HG02763 (cell line): Measurements from ENCODE around the gene GPC5.

Experiments
- ATAC-seq: cut with Tn5 transposase; IDR thresholded peaks from one replicate; pipeline ENCODE4 v1.9.1; 2021; ENCODE audit warnings: mild to moderate bottlenecking, moderate library complexity; ENCODE audit not compliant: unreplicated experiment

GPC5 gene

GRCh38 chr13:91450913-91451312 is 52.5 kb downstream of the GPC5 start:
- no peak for ATAC-seq

DNA sequence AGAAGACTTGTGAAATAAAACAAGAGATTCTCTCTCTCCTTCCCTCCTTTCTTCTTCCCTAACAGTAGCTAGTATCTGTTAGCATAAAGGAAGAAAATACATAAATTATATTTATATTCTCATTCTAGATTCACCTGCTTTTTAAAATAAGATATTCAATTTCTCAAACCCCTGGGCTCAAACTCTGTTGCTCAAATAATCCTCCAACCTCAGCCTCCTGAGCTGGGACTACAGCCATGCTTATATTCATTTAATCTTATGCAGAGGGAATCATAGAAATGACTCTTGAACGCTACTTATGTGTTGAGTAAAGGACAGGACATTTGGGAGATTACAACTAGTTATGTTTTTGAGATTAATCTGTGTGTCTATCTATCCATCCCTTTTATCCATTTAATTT is 56.2 kb downstream of the GPC5 start:
- no peak for ATAC-seq

DNA sequence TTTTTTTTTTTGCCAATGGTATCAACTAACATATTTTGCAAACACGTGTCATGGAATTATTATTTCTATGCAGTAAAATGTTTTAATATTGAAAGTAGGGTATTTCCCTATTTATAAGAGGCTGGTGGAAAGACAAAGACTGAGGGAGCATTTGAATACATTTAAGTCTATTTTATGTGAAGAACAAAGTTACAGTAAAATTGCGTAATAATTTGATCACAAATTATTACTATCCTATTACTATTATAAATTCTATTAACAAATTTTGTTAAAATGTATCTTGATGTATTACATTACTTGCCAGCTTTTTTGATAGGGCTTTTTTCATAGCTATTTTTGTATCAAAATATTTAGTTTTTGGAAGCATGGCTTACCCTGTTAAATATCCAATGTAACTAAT is 58.4 kb downstream of the GPC5 start:
- ATAC-seq: no peak

GRCh38 chr13:91459485-91459884 is 61.1 kb downstream of the GPC5 start:
- no peak for ATAC-seq

DNA sequence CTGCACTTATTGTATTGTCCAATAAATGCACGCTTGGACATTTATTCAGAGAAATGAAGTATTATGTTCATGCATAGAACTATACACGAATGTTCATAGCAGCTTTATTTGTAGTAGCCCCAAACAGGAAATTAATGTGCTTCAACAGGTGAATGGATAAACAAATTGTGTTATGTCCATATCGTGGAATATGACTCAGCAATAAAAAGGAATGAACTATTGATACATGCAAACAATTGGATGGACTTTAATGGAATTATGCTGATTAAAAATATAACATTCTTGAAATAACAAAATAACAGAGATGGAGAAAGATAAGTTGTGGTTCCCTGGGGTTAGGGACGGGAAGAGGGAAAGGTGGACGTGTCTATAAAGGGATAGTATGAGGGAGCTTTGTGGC is 65.9 kb downstream of the GPC5 start:
- no peak for ATAC-seq

DNA sequence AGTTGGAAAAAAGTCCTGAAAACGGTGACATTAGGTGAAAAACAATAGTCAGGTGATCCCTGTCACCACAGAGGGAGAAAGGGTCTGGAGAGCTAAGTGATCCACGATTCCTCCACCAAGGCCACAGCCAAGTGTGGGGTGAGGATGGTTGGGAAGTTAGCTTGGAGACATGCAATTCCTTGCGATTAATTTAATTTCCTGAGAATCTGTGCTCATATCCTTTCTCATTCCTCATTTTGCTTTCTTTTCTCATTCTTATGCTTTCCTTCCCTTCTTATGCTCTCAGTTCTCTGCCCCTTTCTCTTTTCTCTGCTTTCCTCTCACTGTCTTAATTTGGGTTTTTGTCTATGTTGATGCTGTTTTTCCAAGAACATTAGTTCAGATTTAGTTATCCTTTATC is 68.8 kb downstream of the GPC5 start:
- no peak for ATAC-seq

GRCh38 chr13:91468301-91468700 is 69.9 kb downstream of the GPC5 start:
- no peak for ATAC-seq

GRCh38 chr13:91470084-91470621 is 71.7 kb downstream of the GPC5 start:
- no peak for ATAC-seq

GRCh38 chr13:91470681-91471080 is 72.3 kb downstream of the GPC5 start:
- ATAC-seq: no peak

GRCh38 chr13:91482427-91482826 is 84.0 kb downstream of the GPC5 start:
- ATAC-seq: no peak

DNA sequence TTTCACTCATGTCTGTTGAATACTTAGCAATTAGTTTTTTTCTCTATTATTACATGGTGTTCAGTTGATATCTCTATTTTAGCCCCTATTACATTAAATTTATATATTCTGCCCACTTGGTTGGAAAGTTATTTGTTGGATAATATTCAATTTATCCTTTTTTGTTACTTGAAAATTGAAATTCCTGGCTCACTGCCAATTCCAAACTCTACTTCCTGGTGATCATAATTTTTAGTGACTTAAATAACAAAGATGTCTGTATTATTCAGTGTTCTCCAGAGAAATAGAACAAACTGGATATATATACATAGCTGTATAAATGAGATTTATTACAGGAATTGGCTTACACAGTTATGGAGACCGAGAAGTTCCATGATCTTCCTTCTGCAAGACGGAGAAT is 93.6 kb downstream of the GPC5 start:
- no peak for ATAC-seq

DNA sequence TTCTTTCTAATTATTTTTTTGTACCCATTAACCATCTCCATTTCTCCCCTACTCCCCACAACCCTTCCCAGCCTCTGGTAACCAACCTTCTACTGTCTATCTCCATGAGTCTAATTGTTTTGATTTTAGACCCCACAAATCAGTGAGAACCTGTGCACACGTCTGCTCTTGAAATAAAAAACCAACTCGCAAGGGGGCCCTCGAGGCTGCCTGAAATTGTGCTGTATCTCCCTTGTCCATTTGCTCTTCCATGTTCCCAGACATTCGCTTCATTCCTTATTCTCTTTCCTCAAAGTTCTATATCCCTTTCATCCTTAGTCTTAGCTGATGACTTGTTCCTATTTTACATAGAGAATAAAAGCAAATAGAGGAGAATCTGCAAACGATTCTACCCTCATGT is 95.0 kb downstream of the GPC5 start:
- no peak for ATAC-seq

GRCh38 chr13:91498298-91498697 is 99.9 kb downstream of the GPC5 start:
- no peak for ATAC-seq

DNA sequence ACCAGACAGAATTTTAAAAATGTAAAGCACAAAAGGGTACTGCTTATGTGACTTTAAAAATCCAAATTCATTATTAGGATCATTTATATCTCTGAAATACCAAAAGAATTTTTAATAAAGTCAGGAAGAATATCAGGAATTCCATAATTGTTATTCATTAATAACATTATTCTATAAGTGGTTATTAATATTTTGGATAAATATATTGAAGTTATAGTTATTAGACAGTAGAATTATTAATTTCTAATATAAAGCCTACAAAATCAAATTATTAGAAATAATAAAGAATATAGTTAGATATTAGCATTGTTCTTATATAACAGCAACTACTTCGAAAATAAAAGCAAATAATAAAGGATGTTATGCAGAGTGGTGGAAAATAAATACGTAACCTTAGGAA is 105.8 kb downstream of the GPC5 start:
- ATAC-seq: no peak

- no peak for ATAC-seq
These were observed 108.3 kb downstream of the GPC5 start for GRCh38 chr13:91506759-91507158.

GRCh38 chr13:91510058-91510457 is 111.6 kb downstream of the GPC5 start:
- ATAC-seq: no peak

GRCh38 chr13:91513790-91514189 is 115.4 kb downstream of the GPC5 start:
- no peak for ATAC-seq

GRCh38 chr13:91516799-91517198 is 118.4 kb downstream of the GPC5 start:
- ATAC-seq: no peak

DNA sequence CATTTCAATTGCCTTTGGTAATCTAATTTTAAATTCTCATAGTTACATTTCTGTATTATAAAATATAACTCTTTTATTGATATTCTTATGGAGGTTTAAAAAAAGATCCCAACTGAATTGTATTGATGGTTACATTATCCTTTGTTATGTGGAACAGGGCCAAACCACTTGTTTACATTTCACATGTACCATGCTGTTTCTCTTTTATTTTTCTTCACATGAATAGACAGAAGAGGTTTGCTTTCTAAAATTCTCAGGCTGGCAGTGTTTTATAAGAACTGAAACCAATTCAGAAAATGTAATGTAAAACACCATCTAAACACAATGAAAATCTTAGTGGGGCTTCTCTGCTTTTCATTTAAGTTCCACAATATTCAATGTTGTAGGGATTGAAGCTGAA is 122.5 kb downstream of the GPC5 start:
- ATAC-seq: no peak

DNA sequence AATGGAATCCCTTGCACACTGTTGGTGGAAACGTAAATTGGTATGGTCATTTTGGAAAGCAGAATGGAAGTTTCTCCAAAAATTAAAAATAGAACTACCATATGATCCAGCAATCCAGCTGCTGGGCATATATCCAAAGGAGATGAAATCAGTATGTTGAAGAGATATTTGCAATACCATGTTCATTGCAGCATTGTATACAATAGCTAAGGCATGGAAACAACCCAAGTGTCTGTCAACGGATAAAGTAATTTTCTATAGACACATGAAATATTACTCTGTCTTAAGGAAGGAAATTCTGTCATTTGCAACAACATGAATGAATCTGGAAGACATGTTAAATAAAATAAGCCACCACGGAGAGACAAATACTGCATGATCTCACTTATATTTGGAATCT is 124.7 kb downstream of the GPC5 start:
- ATAC-seq: no peak

GRCh38 chr13:91526543-91527033 is 128.2 kb downstream of the GPC5 start:
- no peak for ATAC-seq

DNA sequence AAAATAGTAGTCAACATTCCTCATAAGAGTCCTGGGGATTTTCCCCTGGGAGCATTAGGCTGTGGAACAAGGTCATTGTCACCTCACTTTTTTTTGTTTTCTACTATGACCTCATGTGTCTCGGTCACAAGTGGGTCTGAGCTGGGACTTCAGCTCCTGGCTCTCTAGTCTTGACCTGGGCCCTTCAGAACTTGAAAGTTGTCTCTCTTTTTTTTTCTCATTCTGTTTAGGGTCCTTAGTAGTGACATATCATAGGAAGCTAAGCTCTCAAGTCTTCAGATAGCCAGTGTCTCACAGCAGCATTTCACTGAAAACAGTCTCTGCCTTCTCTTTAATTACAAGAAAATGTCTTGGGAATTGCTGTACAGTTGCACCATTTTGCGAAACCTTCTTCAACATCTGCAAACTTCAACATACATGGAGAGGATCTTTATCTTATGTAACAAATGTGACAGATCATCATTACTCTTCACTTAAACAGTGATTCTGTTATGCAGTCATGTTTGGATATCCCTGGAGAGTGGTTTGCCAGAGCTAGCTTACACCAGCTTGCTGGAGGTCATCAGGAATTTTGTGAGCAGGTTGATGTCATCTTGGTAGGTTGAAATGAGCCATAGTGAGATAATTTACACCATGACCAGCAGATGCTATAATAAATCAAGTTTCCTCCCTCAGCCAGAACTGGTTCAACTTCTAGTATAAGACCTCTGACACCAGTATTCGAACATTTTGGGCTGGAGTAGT is 131.5 kb downstream of the GPC5 start:
- ATAC-seq: no peak

- ATAC-seq: no peak
These were observed 133.2 kb downstream of the GPC5 start for GRCh38 chr13:91531646-91532045.
